ENCODE measurements around the gene DNAJC15.

Gene DNAJC15

GRCh38 chr13:43085545-43085944, 62.2 kb downstream of the DNAJC15 start:
- peak; percentile 22 for DNase-seq (ENCODE audit: low spot score)

DNA sequence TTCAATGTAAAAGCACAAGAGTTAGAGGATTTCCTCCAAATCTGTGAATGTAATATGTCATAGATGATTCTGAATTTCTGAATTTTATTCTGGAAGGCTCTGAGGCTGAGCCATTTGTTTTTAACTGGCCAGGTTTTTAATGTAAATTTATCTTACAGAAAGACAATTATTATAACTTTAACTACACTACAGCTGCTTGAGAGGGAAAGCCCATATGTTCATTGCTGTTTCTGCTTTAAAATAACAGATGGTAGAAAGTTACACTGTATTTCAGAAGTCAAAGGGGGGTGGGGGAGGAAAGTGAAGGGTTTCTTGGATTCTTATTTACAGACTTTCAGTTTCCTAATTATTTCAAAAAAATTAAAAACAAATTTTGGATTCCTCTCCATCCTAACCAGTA, 62.8 kb downstream of the DNAJC15 start:
- DNase-seq (ENCODE audit: low spot score) = no peak

DNA sequence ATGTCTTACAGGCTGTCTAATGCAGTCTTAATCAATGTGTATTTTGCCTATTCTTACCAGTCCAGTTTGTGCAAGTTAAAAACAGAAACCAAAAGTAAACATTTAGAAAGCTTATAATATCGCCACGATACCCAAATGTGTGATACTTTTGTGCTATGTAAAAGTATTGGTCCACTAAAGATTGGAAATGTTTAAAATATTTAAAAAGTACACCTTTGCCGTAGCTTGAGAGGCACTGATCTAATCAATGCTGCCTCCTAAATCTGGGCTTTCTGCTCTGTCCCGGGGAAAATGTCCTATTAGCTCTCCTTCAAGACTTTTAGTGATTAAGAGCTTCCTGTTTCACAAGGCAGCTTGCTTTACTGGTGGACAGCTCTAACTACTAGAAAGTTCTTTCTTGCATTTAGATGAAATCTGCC, 64.7 kb downstream of the DNAJC15 start:
- no peak for DNase-seq (ENCODE audit: low spot score)

DNA sequence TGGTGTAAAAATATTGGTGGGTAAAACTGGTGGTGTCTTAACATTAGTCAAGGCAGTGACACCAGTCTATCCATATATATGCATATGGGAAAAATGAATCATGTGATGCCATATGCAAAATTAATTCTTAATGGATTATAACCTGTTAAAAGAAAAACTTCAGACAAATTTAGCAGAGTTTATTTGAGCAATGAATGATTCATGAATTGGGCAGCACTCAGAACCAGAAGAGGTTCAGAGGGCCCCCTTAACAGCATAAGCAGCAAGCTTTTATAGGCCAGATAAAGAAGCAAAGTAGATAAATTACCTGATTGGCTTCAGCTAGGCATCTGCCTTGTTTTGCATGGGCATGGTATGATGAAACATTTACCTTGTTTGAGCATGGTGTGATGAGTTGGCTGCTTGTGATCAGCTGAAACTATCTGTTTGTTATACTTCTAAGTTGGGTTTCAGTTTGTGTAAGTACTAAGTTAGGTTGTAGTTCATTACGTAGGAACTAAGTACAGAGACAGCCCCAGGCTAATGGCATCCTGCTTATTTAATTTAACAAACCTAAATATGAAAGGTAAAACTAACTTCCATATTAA, 66.6 kb downstream of the DNAJC15 start:
- DNase-seq (ENCODE audit: low spot score) = no peak

DNA sequence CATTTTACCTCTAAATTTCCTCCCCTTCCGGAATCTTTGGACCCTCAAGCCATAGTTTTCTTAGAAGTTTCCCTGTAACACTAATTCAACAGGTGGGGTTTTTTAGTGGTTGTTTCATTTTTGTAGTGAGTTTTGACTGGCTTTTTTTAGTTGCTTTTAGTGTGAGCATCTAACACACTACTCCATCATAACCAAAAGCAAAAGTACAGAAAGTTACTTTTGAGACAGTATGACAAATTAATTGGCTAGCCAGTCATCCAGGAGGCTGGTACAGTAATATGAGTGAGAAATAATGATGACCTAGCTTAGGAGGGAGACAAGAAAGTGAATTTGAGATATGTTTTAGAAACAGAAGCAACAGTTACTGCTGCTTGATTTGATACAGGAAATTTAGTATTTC, 71.5 kb downstream of the DNAJC15 start:
- DNase-seq (ENCODE audit: low spot score) = no peak

DNA sequence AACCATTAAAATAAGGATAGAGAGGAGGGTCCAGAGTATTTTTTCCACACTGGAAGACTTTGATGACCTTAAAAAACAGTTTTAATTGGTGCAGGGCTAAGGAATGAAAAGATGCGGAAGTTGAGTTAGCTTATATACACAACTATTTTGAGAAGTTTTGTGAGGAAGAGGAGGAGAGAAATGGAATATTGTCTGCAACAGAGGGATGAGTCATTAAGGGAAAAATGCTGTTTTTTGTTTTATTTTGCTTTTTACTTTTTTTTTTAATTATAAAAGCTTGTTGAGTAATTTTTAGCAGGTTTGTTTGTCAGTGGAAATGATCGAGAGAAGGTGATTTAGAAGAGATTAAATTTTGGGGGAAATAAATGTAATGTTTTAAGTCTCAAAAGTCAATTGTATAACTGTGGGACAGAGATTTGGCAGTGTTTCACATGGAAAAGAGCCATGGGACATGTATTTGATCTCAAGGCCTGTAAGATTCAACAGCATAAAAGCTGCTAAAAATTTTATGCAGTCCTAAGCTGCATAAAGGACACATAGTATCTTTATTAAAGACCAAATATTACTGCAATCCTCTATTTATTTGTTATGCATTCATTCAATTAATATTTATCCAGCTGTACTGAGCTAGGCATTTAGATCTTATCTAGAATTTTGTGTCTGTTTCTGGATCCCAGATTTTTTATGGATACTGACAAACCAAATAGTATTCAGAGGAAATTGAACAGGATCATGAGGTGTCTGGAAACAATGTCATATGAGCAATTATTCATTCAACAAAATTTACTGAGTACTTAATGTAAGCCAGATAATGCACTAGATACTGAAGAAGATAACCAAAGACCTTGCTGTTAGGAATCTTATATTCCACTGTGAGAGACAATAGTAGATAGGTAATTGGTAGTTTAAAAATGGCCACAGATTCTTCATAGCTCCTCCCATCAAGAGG, 72.7 kb downstream of the DNAJC15 start:
- DNase-seq (ENCODE audit: low spot score) = no peak

DNA sequence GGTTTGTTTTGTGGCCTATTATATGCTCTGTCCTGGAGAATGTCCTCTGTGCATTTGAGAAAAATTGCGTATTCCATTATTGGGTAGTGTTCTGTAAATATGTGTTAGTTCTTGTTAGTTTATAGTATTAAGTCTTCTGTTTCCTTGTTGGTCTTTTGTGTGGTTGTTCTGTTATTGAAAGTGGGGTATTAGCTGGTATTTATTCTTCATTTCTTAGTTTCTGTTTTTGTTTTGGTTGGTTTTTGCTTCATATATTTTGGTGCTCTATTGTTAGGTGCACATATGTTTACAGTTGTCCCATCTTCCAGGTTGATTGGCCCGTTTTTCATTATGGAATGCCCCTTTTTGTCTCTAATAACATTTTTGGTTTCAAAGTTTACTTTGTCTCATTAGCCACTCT, 77.3 kb downstream of the DNAJC15 start:
- DNase-seq (ENCODE audit: low spot score) = no peak

DNA sequence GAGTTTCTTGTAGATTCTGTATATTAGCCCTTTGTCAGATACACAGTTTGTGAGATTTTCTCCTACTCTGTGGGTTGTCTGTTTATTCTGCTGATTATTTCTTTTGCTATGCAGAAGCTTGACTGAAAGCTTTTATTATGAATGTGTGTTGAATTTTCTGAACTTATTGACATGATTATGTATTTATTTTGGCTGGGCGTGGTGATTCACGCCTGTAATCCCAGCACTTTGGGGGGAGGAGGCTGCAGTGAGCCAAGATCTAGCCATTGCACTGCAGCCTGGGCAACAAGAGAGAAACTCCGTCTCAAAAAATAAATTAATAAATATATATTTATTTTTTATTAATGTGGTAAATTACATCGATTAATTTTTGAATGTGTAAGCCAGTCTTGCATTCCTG, 78.9 kb downstream of the DNAJC15 start:
- no peak for DNase-seq (ENCODE audit: low spot score)

- DNase-seq (ENCODE audit: low spot score) = peak; percentile 54
These were observed 84.4 kb downstream of the DNAJC15 start for GRCh38 chr13:43107780-43108179.

GRCh38 chr13:43110036-43110435, 86.7 kb downstream of the DNAJC15 start:
- no peak for DNase-seq (ENCODE audit: low spot score)

GRCh38 chr13:43110658-43111057, 87.3 kb downstream of the DNAJC15 start:
- DNase-seq (ENCODE audit: low spot score) = no peak

- DNase-seq (ENCODE audit: low spot score) = no peak
These were observed 88.4 kb downstream of the DNAJC15 start for GRCh38 chr13:43111559-43112400.

DNA sequence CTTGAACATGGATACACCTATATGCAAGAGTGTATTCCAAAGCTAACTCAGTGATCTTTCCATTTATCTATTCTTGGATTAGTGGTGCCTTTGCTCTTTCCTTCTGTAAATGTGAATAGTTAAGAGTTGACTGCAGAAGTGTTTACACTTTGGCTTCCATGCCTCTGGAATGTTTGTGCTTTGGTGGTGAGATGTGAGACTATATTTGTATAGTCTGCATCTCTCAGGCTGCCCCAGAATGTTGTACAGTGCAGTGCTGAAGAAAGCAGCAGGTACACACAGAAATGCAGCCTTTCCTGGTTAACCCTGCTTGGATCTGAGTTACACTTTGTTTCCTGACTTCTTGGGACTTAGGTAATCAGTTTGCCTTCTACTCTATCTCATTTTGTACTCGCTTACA, 90.2 kb downstream of the DNAJC15 start:
- no peak for DNase-seq (ENCODE audit: low spot score)

DNA sequence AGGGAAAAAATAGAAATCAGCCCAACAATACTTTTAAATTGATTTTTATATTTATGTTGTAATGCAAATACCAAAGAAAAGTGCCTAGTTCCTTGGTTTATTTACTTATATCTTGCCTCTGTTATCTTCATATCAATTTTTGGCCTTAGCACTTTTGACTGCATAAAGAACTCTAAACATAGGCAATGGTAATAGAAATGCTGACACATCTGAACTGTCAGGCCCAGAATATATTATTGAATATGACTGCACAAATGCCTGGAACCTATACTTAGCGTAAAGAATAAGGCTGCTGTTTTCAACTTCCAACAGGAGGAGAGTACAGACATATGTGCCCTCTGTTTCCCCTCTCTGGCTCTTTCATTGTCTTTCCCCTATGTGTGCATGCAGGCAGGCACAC, 91.1 kb downstream of the DNAJC15 start:
- no peak for DNase-seq (ENCODE audit: low spot score)

GRCh38 chr13:43115141-43115540, 91.8 kb downstream of the DNAJC15 start:
- DNase-seq (ENCODE audit: low spot score) = no peak

- DNase-seq (ENCODE audit: low spot score) = no peak
These were observed 92.9 kb downstream of the DNAJC15 start for GRCh38 chr13:43116242-43116641.

- no peak for DNase-seq (ENCODE audit: low spot score)
These were observed 95.1 kb downstream of the DNAJC15 start for GRCh38 chr13:43118521-43118920.

- DNase-seq (ENCODE audit: low spot score) = no peak
These were observed 95.8 kb downstream of the DNAJC15 start for GRCh38 chr13:43119206-43119605.

DNA sequence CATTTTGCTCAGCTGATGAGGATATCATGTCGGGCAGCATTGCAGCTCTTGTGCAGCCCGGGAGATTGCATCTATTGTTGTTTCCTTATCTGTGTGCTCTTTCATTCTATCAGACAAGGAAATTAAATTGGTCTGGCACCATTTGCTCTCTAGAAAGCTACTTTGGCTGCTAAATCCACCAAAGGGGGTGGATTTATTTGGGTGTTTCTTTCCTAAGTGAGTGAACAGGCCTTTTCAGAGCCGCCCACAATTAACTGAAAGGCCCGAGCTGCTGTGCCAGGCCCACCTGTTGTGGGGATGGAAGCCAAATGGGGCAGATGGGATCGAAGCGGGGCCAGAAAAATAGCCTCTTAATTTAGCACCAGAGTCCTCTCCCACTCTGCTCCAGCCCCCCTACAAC, 99.4 kb downstream of the DNAJC15 start:
- no peak for DNase-seq (ENCODE audit: low spot score)

- DNase-seq (ENCODE audit: low spot score) = no peak
These were observed 100.5 kb downstream of the DNAJC15 start for GRCh38 chr13:43123856-43124255.

DNA sequence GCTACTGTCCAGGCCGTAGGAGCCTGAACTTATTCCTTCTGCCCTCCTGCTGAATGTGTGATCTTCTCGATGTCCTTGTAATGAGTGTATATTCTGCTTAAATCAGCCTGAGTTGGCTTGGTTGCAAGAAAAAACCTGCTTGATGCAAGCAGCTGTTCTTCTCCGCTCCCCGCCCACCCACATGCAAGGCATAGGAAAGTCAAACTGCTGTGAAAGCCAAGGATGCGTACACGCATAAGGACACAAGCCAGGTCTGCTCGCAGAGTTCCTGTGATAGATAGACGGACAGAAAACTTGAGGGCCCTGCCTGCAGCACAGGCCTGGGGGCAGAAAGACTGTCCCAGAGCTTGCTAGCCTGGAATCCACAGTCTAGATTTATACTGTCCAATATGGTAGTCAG, 101.1 kb downstream of the DNAJC15 start:
- DNase-seq (ENCODE audit: low spot score) = no peak

DNA sequence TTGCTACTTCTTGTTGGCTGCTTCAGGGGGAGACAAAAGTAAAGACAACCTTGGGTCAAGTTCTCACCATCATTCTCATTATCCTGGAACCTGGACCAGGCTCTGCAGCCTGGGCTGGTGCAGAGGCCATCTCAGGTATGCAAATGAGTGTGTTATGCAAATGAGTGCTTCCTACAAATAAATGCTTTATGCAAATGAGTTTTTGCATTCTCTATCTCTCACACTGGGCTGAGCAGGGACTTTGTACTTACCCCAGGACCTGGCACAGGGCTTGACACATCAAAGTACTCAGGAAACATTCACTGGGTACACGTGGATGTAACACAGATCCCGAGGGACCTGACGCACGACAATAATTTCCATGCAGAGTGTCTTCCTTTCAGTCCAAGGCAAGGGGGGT, 103.0 kb downstream of the DNAJC15 start:
- DNase-seq (ENCODE audit: low spot score) = no peak

Data from SW480 (cell line).